Chondrocyte (in vitro differentiated cells): Measurements from ENCODE around the gene SLC11A1. TPM values are rescaled to one million over a fixed set of nuclear protein-coding genes. Genes with fewer than 3 reads are reported as not detected.

ENCODE experiments used
- DNase-seq: peaks from one replicate; pipeline ENCODE4 v3.0.0; 2021; ENCODE audit warnings: mixed read lengths, low spot score
- H3K27ac Mint-ChIP-seq: one replicate; pipeline ENCODE4 v1.8.0; 2021; ENCODE audit warnings: mild to moderate bottlenecking, moderate library complexity, mixed read lengths; ENCODE audit not compliant: unreplicated experiment
- H3K27me3 Mint-ChIP-seq: 2 replicates; pipeline ENCODE4 v1.8.0; 2021; ENCODE audit warnings: low read depth, mixed read lengths
- H3K36me3 Mint-ChIP-seq: 2 replicates; pipeline ENCODE4 v1.8.0; 2021; ENCODE audit warnings: low read depth, mixed read lengths
- H3K4me1 Mint-ChIP-seq: 2 replicates; pipeline ENCODE4 v1.8.0; 2021; ENCODE audit warnings: low read depth, mild to moderate bottlenecking, mixed read lengths
- H3K4me3 Mint-ChIP-seq: one replicate; pipeline ENCODE4 v1.8.0; 2021; ENCODE audit warnings: mild to moderate bottlenecking, moderate library complexity, mixed read lengths; ENCODE audit not compliant: unreplicated experiment
- H3K9me3 Mint-ChIP-seq: 2 replicates; pipeline ENCODE4 v1.8.0; 2021; ENCODE audit warnings: low read depth, mixed read lengths
- CTCF ChIP-seq: fragments of 200-600 bp; sonication (generic); IDR thresholded peaks from 2 replicates; pipeline ENCODE4 v1.5.0; 2021; ENCODE audit warnings: antibody characterized with exemption, mild to moderate bottlenecking, moderate library complexity
- total RNA-seq: library from RNA; stranded (reverse); gene quantifications from 3 replicates; pipeline ENCODE4 v1.2.1, GENCODE V29; 2021

Gene SLC11A1
- total RNA-seq, 1 donor from 2014 or later: 0.10 TPM

DNA sequence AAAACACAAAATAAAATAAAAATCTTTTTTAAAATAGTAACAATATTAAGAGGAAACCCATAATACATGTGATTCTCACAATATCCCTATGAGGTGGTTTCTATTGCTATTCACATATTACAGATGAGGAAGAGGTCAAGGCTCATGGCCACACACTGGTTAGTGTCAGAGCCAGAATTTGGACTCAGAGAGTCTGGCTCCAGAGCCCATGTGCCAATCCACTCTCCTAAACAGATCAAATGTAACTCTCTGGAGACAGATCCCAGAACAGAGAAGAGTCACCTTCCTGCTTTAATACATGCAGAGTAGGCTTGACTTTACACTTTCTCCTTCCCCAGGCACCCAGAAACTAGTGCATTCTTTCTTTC lies 10.1 kb upstream of the SLC11A1 start:
- Mint-ChIP-seq H3K27ac (no peak overlapping the region), H3K27me3 (no peaks in the 10 kb centered on the region), H3K4me1 (peaks cover 15% of the 10 kb centered on the region), H3K4me3 (no peak overlapping the region), H3K36me3 (no peaks in the 10 kb centered on the region), H3K9me3 (no peaks in the 10 kb centered on the region)
- TF ChIP-seq CTCF: no peak
- no peak for DNase-seq

GRCh38 chr2:218374795-218375194 lies 7.3 kb upstream of the SLC11A1 start:
- H3K4me3 Mint-ChIP-seq: no peak overlapping the region
- peaks cover 12% of the 10 kb centered on the region for H3K4me1 Mint-ChIP-seq
- no peaks in the 10 kb centered on the region for H3K36me3 Mint-ChIP-seq
- no peak overlapping the region for H3K27ac Mint-ChIP-seq
- TF ChIP-seq CTCF: no peak
- no peaks in the 10 kb centered on the region for H3K9me3 Mint-ChIP-seq
- DNase-seq: no peak
- H3K27me3 Mint-ChIP-seq: no peaks in the 10 kb centered on the region

- Mint-ChIP-seq H3K4me3 (no peak overlapping the region), H3K9me3 (no peaks in the 10 kb centered on the region), H3K27ac (peak overlapping the region; percentile 68), H3K36me3 (no peaks in the 10 kb centered on the region), H3K27me3 (peaks cover 2% of the 10 kb centered on the region), H3K4me1 (peaks cover 12% of the 10 kb centered on the region)
- TF ChIP-seq CTCF: no peak
- no peak for DNase-seq
Observed at GRCh38 chr2:218375212-218375611, 6.9 kb upstream of the SLC11A1 start.

DNA sequence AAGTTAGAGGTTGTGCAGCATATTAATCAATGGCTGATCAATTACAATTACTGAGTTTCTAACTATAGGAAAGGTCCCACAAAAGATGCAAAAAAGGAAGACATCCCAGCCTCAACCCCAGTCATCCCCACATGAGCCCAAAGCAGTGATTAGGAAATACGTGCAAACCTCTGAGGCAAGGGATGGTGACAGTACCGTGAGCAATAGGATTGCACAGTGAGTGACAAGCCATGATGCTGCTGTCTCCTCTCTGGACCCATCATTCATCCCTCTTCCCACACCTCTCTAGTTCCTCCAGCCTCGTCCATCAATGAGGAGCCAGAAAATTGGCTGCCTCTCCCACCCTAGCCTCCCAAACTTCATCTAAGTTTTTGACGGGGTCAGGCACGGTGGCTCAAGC lies 4.0 kb upstream of the SLC11A1 start:
- Mint-ChIP-seq H3K36me3 (no peaks in the 10 kb centered on the region), H3K9me3 (no peaks in the 10 kb centered on the region)

GRCh38 chr2:218382785-218383184 lies 712 bp downstream of the SLC11A1 start:
- TF ChIP-seq CTCF: no peak
- peaks cover 5% of the 10 kb centered on the region for H3K4me1 Mint-ChIP-seq
- H3K9me3 Mint-ChIP-seq: no peaks in the 10 kb centered on the region
- no peaks in the 10 kb centered on the region for H3K36me3 Mint-ChIP-seq
- no peak for DNase-seq
- peaks cover 4% of the 10 kb centered on the region for H3K27me3 Mint-ChIP-seq
- H3K27ac Mint-ChIP-seq: no peak overlapping the region
- no peak overlapping the region for H3K4me3 Mint-ChIP-seq

More for the DNA sequence above, 4.0 kb upstream of the SLC11A1 start:
- Mint-ChIP-seq H3K4me1 (peaks cover 4% of the 10 kb centered on the region), H3K27ac (no peak overlapping the region), H3K4me3 (no peak overlapping the region), H3K27me3 (peaks cover 2% of the 10 kb centered on the region)
- no peak for TF ChIP-seq CTCF
- DNase-seq: no peak
